ENCODE results near the gene SUPT5H.

Gene SUPT5H

GRCh38 chr19:39445196-39446111 lies at the start of gene SUPT5H:
Gene SUPT5H (plus strand): TSS chr19:39445582. CDS start chr19:39445891, 309 bp downstream.
- DNase-seq: peak; percentile 91

- peak; percentile 4 for DNase-seq
Observed at GRCh38 chr19:39397360-39398296, 47.8 kb upstream of the SUPT5H start.

GRCh38 chr19:39398297-39398864 lies 47.0 kb upstream of the SUPT5H start:
- no peak for DNase-seq

GRCh38 chr19:39399668-39400050 lies 45.7 kb upstream of the SUPT5H start:
- DNase-seq: no peak

- DNase-seq: no peak
Observed at GRCh38 chr19:39400061-39400460, 45.3 kb upstream of the SUPT5H start.

- DNase-seq: no peak
Observed at GRCh38 chr19:39401070-39401548, 44.3 kb upstream of the SUPT5H start.

GRCh38 chr19:39401549-39402345 lies 43.6 kb upstream of the SUPT5H start:
- no peak for DNase-seq

GRCh38 chr19:39402346-39403300 lies 42.8 kb upstream of the SUPT5H start:
- peak; percentile 7 for DNase-seq

GRCh38 chr19:39403331-39404312 lies 41.8 kb upstream of the SUPT5H start:
- DNase-seq: peak; percentile 2

GRCh38 chr19:39405261-39405957 lies 40.0 kb upstream of the SUPT5H start:
- DNase-seq: no peak

GRCh38 chr19:39405958-39406655 lies 39.3 kb upstream of the SUPT5H start:
- DNase-seq: no peak

GRCh38 chr19:39406656-39407409 lies 38.5 kb upstream of the SUPT5H start, which contains the start of gene ZFP36:
Gene ZFP36 (plus strand): TSS chr19:39406847. CDS start chr19:39406905, 58 bp downstream.
- no peak for DNase-seq

- no peak for DNase-seq
Observed at GRCh38 chr19:39407410-39407659, 38.0 kb upstream of the SUPT5H start.

- no peak for DNase-seq
Observed at GRCh38 chr19:39407660-39408391, 37.6 kb upstream of the SUPT5H start.

- DNase-seq: no peak
Observed at GRCh38 chr19:39408392-39409207, 36.8 kb upstream of the SUPT5H start.

All from NCI-H1092 treated with DMSO at 0.1 percent for 48 hours (cell line).